Esophagus muscularis mucosa (tissue), 3 donors: ENCODE measurements around the gene ADPRHL1.

Experiments
- POLR2A ChIP-seq: fragments of 450-650 bp; IDR thresholded peaks from one replicate; pipeline ENCODE4 v1.6.1; 2017; ENCODE audit warnings: antibody characterized with exemption, moderate library complexity, mild to moderate bottlenecking, low read depth
- POLR2AphosphoS5 ChIP-seq, 2 donors: sonication (generic); formaldehyde crosslinking; IDR thresholded peaks; one replicate each; pipeline ENCODE4 v1.6.1; 2017; ENCODE audit warnings: antibody characterized with exemption in 2 of 2
- TF ChIP-seq, protein P1 (sequence below), 3 experiments: fragments of 200-600 bp in 2 of 3; fragments of 450-650 bp in 1 of 3; sonication (generic) in 2 of 3; IDR thresholded peaks; one replicate each; pipeline ENCODE4 v1.5.1; 2017 to 2019; ENCODE audit warnings: antibody characterized with exemption in 3 of 3, mild to moderate bottlenecking in 2 of 3, moderate library complexity in 1 of 3

DNA sequence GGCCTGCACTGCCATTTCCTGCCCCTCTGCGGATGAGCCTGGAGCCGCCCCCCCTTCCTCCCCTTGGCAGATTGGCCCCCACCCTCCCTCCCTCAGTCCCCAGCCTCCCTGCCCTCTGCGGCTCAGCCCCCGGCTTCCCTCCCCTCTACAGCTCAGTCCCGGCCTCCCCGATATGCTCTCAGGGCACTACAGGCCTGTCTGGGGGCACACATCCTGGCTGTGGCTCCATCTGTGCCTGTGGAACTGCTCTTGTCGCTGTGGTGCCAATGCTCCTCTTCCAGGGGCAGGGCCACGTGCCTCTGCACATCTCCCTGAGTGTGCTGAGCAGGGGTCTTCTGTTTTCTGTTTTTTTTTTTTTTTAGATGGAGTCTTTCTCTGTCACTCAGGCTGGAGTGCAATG is 39.0 kb downstream of the ADPRHL1 start:
- TF ChIP-seq, protein P1, sequence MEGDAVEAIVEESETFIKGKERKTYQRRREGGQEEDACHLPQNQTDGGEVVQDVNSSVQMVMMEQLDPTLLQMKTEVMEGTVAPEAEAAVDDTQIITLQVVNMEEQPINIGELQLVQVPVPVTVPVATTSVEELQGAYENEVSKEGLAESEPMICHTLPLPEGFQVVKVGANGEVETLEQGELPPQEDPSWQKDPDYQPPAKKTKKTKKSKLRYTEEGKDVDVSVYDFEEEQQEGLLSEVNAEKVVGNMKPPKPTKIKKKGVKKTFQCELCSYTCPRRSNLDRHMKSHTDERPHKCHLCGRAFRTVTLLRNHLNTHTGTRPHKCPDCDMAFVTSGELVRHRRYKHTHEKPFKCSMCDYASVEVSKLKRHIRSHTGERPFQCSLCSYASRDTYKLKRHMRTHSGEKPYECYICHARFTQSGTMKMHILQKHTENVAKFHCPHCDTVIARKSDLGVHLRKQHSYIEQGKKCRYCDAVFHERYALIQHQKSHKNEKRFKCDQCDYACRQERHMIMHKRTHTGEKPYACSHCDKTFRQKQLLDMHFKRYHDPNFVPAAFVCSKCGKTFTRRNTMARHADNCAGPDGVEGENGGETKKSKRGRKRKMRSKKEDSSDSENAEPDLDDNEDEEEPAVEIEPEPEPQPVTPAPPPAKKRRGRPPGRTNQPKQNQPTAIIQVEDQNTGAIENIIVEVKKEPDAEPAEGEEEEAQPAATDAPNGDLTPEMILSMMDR (IDR thresholded peaks at IDR 0.05) = no peak
- no peak for TF ChIP-seq POLR2AphosphoS5 (IDR thresholded peaks at IDR 0.05)
- TF ChIP-seq POLR2A = no peak
